NCI-H2107 (cell line): Measurements from ENCODE around the gene NDRG2.
"Not testable (repeated sequence)": the region's sequence is repeated elsewhere in the genome, so short reads cannot be mapped to it uniquely, and the experiment has no call there.

Source experiments
- DNase-seq: peaks from one replicate; lab custom pipeline; 2025; lab: John Stamatoyannopoulos, UW

NDRG2 gene

DNA sequence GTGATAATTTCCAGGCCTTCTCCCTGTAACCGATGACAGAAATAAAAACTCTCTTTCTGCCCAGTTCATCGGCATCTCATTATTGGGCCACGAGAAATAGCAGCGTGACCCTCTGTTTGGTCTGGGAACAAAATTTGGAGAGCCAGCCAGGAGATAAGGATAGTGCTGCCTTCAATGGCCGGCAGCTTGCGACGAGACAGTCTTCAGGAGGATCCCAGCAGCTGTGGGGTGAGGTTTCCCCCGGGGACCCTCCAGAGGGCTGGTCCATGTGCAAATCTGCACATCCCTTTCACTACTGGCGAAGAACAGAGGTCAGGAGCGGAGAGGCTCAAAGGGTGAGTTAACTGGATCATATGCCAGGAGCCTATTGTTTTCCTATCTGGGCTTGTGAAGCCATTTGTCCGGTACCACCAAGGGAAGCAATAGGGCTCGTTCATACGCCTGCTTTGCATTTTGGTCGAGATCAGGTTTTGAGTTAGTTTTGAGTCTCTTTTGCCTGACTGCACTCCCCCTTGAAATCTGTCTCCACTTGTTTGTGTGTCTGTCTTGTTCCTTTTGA, 21.0 kb downstream of the NDRG2 start:
- DNase-seq: no peak

GRCh38 chr14:21001218-21001617, 23.6 kb downstream of the NDRG2 start:
- DNase-seq: no peak

DNA sequence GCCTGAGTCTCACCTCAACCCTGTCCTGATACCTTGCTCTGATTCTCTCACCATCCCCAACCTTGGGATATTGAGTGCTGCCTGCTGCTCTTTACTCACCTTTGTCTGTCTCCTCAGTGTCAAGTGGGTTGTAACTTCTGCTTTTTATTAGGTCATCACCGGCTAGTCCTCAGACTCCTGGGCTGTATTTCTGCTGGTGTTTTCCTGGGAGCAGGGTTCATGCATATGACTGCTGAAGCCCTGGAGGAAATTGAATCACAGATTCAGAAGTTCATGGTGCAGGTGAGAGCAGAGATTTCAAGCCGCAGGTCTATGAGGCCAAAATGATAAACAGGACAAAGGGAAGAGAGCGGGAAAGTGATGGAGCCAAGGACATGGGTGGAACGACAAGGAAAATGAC, 25.3 kb downstream of the NDRG2 start:
- DNase-seq: no peak

GRCh38 chr14:20998674-20999366, 26.0 kb downstream of the NDRG2 start, which contains the start of gene SLC39A2:
SLC39A2 (plus strand) TSS chr14:20999293; CDS start chr14:20999447, 154 bp downstream.
- no peak for DNase-seq

GRCh38 chr14:20998139-20998538, 26.7 kb downstream of the NDRG2 start:
- no peak for DNase-seq

DNA sequence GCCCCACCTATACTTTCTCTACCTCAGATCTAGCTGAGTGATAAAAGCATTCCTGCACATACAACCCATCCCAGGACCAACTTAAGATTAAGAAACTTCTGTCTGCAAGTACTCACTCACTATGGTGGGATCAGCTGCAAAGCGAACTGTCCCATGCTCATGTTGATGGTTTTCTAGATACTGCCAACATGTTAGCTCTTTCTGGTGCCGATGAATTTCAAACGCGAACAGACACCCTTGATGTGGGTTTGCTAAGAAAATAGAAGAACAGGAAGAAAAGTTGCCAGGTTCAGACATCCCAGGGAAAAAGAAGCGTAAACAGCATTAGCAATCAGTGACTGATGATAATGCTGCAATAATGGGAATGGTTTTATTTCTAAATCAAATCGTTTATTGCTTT, 27.3 kb downstream of the NDRG2 start:
- no peak for DNase-seq

DNA sequence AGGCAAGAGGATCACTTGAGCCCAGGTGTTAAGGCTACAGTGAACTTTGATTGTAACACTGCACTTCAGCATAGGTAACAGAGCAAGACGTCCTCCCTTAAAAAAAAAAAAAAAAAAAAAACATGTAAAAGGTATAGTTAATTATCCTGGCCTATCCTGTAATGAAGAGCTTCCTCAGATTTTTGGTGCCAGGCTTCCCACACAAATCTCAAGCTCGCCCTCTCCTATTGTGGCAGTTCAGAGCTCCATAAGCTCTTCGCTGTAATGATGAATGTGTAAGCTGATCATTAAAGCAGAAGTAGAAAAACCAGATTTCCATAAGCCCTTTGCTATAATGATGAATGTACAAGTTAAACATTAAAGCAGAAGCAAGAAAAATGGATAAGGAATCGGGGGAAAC, 27.7 kb downstream of the NDRG2 start:
- no peak for DNase-seq

- DNase-seq: no peak
These were observed 28.3 kb downstream of the NDRG2 start for GRCh38 chr14:20996521-20996920.

DNA sequence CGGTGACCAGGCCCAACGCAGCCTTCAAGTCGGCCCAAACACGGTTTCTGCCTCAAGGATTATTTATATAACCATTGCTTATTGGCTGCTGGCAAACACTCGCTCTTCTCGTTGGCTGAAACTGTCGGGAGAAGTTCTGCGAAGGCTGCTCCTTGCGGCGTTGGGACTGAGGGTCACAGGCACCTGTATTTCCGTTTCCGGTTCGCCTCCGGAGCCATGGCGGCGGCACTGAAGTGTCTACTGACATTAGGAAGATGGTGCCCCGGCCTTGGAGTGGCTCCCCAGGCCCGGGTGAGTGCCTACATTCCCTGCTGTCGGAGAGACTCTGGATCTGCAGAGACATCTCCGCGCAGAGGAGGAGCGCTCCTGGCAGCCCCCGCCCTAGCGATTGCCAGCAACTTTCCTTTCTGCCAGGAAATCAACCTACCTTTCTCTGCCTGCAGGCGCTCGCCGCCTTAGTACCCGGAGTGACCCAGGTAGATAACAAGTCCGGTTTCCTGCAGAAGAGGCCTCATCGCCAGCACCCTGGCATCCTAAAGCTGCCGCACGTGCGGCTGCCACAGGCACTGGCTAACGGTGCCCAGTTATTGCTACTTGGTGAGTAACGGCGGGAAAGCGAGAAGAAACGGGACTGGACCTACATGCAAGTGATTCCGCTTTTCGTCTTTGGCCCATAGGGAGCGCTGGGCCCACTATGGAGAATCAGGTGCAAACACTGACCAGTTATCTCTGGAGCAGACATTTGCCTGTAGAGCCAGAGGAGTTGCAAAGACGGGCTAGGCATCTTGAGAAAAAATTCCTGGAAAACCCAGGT, 34.9 kb downstream of the NDRG2 start, which contains the start of gene METTL17:
METTL17 (plus strand) TSS at position 194 of the 814 bp plus-strand sequence; CDS start at position 217, 23 bp downstream.
- DNase-seq: peak; percentile 91

DNA sequence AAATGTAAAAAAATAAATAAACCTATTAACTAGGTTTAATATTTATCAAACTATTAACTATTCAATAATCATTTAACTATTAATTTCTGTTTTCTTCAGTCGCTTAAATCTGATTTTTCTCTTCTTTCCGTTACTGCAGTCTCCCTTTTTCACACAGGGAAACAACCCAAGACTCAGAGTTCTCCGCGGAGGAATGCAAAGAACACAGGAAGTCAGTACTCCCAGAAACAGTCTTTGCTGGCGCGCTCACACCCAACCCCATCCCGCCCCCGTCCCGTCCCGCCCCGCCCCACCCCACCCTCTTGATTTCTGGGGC, 35.4 kb downstream of the NDRG2 start:
- no peak for DNase-seq

- DNase-seq: no peak
These were observed 36.0 kb downstream of the NDRG2 start for GRCh38 chr14:20988717-20989470.

- no peak for DNase-seq
These were observed 38.0 kb downstream of the NDRG2 start for GRCh38 chr14:20986811-20987210.

DNA sequence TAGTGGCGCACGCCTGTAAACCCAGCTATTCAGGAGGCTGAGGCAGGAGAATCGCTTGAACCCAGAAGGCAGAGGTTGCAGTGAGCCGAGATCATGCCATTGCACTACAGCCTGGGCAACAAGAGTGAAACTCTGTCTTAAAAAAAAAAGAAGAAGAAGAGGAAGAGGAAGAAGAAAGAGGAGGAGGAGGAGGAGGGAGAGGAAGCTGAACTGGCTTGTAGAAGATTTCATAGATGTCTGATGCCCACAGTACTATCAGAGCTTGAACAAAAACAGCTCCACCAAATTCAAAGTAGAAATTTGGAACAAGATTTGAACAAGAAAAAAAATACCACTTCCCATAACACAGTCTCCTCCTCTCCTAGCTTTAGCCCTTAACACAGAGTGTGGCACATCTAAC, 39.2 kb downstream of the NDRG2 start:
- not testable (repeated sequence) for DNase-seq

GRCh38 chr14:20982646-20983369, 42.1 kb downstream of the NDRG2 start:
- no peak for DNase-seq

GRCh38 chr14:20980906-20981305, 44.0 kb downstream of the NDRG2 start:
- DNase-seq: no peak

DNA sequence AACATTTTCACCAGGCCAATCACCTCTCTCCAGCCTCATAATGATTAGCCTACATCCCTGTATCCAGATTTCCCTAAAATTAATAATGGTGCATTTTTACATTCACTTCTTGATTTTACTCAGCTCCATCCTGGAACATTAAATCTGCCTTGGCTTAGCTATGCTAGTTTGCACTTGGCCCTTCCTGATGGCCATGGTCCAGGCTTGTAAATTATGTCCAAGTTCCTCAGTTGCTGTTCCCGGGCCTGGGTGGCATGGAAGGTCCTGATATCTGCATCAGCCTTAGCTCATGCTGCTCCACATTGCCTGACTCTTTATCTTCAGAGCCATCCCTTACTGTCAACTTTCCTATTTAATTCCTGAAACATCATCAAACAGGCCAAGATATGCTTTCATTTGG, 46.2 kb downstream of the NDRG2 start:
- no peak for DNase-seq

GRCh38 chr14:20976291-20976690, 48.6 kb downstream of the NDRG2 start:
- DNase-seq: no peak

GRCh38 chr14:20973501-20973900, 51.4 kb downstream of the NDRG2 start:
- DNase-seq: no peak

- no peak for DNase-seq
These were observed 53.2 kb downstream of the NDRG2 start for GRCh38 chr14:20971705-20972021.

DNA sequence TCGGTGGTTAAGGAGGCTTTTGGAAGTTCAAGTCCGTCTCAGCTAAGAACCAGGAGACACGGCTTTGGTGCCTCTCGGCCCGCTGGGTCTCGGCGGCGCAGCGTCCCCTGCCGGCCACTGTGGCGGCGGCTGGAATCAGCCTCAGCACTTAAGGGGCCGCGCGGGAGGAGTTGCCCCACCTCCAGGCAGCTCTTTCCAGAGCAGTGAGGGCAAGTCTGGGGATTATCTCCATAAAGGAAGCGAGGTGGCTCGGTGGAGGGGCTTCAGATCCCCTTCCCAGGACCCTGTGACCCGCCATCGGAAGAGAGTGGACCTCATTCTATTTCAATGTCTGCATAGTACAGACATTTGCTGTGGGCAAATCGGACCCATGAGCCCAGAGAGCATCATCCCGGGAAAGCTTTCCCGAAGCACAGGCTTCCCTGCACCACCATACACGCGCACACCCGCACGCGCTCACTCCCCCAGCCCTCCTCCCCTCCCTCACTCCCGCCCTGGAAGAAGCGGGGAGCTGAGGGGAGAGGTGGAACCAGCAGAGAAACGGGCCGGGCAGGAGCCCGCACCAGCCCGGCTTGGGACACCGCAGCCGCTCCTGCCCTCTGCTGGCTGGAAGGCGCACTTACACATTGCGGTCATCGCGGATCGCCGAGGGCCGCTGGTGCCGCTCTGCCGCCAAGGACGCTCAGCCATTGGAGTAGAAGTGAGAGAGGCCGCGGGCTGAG, 53.7 kb downstream of the NDRG2 start:
- DNase-seq: peak; percentile 80

DNA sequence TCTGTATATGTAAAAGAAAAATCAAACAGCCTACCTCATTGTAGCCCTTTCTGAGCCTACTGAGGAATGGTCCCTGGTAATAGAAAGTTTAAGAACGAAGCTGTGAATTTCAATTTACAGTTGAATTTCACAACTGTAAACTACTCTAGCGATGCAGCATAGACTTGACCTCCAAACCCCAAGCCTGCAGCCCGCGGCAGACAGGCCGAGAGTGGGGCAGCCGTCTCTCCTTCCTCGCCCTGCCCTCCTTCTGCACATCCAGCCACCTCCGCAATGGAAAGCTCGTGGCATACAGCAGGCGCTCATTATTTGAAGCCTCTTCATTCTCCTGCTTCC, 54.2 kb downstream of the NDRG2 start:
- no peak for DNase-seq
